Kidney epithelial cell (primary cell): ENCODE results near the gene RANBP17. TPM values are rescaled to one million over a fixed set of nuclear protein-coding genes. Genes with fewer than 3 reads are reported as not detected.

Experiments
- DNase-seq: peaks from one replicate; pipeline ENCODE4 v3.0.0-alpha.2; 2010; ENCODE audit warnings: low read depth
- H3K27me3 ChIP-seq: 2 replicates; pipeline ENCODE4 v1.6.0; 2011; ENCODE audit warnings: low read length; ENCODE audit not compliant: control insufficient read depth, insufficient read depth
- H3K36me3 ChIP-seq: 2 replicates; pipeline ENCODE4 v1.5.1; 2011; ENCODE audit warnings: low read length; ENCODE audit not compliant: control insufficient read depth, insufficient read depth
- H3K4me3 ChIP-seq: 2 replicates; pipeline ENCODE4 v1.5.1; 2011; ENCODE audit warnings: low read depth, mild to moderate bottlenecking, control low read depth, low read length
- total RNA-seq: library from RNA; depleted of rRNA; stranded (reverse); fragments of >200 nt; gene quantifications from 2 replicates; pipeline ENCODE4 v1.2.3, GENCODE V29; 2015
- TF ChIP-seq, protein P1 (sequence below): IDR thresholded peaks from 2 replicates; pipeline ENCODE4 v1.5.1; 2011; ENCODE audit warnings: mild to moderate bottlenecking, moderate library complexity, low read length, control low read depth, inconsistent platforms; ENCODE audit not compliant: insufficient read depth, poor library complexity, severe bottlenecking

Gene RANBP17
- total RNA-seq, 1 donor from 2014 or later: 10.4 TPM

DNA sequence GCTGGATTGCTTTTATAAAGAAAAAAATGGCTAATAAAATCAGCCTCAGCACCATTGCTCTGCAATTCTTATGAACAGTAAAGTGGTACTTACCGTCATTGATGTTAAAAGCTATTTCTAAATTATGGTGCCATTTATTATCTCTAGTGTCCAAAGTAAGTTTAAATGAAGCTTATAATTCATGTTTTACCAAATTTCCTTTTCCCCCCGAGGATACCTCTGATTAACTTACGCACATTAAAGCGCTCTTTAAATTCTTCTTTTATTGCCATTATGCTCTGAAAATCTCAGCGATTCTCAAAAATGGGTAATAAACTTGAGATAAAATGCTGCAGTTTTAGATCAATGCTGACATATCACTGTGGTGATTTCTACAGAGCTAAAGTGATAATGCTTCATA, 460.7 kb downstream of the RANBP17 start:
- DNase-seq: no peak
- Histone ChIP-seq H3K27me3 (peaks cover 64% of the 10 kb centered on the region), H3K4me3 (no peak overlapping the region), H3K36me3 (no peaks in the 10 kb centered on the region)
- TF ChIP-seq, protein P1, sequence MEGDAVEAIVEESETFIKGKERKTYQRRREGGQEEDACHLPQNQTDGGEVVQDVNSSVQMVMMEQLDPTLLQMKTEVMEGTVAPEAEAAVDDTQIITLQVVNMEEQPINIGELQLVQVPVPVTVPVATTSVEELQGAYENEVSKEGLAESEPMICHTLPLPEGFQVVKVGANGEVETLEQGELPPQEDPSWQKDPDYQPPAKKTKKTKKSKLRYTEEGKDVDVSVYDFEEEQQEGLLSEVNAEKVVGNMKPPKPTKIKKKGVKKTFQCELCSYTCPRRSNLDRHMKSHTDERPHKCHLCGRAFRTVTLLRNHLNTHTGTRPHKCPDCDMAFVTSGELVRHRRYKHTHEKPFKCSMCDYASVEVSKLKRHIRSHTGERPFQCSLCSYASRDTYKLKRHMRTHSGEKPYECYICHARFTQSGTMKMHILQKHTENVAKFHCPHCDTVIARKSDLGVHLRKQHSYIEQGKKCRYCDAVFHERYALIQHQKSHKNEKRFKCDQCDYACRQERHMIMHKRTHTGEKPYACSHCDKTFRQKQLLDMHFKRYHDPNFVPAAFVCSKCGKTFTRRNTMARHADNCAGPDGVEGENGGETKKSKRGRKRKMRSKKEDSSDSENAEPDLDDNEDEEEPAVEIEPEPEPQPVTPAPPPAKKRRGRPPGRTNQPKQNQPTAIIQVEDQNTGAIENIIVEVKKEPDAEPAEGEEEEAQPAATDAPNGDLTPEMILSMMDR: no peak

DNA sequence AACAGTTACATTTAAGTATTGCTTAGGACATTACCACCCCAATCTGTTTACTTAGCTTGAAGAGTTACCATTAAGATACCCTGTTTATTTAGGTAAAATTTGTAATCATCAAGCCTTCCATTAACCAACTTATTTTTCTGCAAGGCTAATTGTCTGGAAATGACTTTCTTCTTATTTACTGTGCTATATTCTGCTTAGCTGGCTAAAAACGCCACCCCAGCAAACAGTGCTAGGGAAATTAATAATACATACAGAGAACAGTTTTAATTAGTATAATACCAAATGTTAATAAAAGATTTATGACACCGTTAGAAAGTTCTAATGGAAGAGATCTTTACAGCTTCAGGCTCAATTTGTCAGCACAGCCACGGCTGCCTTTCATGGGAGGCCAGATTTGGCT, 461.2 kb downstream of the RANBP17 start:
- no peaks in the 10 kb centered on the region for H3K36me3 ChIP-seq
- peaks cover 59% of the 10 kb centered on the region for H3K27me3 ChIP-seq
- H3K4me3 ChIP-seq: no peak overlapping the region
- TF ChIP-seq, protein P1: no peak
- DNase-seq: no peak

DNA sequence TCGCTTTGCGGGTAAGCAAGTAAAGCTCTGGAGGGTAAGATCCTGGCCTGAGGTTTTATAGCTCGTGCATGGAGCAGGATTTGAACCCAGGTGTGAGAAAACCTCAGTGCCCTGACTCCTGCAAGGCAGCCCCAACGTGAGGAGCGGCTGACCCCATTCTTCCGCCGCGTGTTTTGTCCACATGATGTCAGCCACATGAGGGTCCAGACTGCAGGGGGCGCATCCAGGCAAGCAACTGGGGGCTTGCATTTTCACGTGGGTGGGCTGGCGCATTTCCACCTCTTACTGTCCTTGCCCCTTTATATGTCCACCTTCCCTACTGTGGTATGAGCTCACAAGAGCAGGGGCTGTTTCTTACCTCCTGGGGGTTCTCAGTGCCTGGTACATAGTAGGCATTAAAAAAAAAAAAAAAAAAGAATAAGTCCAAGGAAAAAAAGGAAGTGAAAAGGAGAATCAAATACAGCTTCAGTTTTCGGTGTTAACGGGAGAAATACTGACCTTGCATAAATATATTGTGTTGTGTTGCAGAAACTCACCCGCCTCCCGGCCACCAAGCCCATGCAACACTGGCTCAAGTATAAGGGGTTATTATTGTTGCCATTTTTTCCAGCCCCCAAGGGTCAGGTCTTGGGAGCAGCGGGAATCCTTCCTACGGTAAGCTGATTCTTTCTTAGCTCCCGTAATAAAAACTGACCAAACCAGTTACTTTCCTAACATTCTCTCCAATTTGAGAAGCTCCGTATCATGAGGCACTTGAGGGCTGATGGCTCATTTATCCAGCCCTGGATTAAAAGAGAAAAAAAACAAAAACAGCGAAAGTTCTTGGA, 462.2 kb downstream of the RANBP17 start:
- no peak overlapping the region for H3K4me3 ChIP-seq
- no peak for DNase-seq
- TF ChIP-seq, protein P1: no peak
- no peaks in the 10 kb centered on the region for H3K36me3 ChIP-seq
- peaks cover 54% of the 10 kb centered on the region for H3K27me3 ChIP-seq

DNA sequence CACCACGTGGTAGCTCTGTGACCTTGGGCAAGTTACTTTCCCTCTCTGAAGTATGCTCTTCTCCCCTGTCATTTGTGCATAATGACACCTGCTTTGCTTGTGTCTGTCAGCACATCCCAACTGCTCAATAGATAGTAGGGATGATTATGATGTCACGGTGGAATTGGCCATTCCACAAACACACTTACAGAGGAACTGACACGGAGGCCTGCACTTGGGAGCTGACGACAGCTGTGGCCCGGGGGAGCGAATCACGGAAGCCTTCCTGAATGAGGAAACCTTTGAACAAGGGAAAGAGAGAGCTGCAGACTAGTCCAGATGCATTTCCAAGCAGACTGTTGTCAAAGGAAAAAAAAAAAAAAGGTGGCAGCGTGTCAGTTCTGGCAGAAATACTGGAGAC, 468.2 kb downstream of the RANBP17 start:
- DNase-seq: no peak
- TF ChIP-seq, protein P1: no peak
- Histone ChIP-seq H3K36me3 (no peaks in the 10 kb centered on the region), H3K4me3 (no peak overlapping the region), H3K27me3 (peaks cover 24% of the 10 kb centered on the region)

DNA sequence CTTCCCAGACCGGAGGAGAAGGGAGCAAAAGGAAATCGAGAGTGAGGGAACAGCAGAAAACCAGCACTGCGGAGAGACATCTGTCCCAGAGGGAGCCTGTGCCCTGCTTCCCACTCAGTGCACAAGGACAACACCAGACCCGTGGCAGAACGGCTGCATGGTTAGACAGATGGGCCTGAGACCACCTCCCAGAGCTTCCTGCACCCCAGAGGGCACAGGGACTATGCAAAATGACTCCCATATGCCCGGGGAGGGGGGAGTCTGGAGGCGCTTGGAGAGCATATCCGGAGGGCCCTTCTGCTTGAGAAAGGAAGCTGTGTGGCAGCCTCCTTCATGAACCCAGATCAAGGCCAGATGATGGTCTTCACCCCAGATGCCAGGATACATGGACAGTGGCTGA, 473.8 kb downstream of the RANBP17 start:
- Histone ChIP-seq H3K4me3 (no peak overlapping the region), H3K36me3 (no peaks in the 10 kb centered on the region), H3K27me3 (peaks cover 16% of the 10 kb centered on the region)
- TF ChIP-seq, protein P1: no peak
- no peak for DNase-seq
